ENCODE results near the gene GNAI1. TPM values are rescaled to one million over a fixed set of nuclear protein-coding genes. Genes with fewer than 3 reads are reported as not detected.

The GNAI1 gene
- total and polyA plus RNA-seq, 10 of the 15 experiments (the other 5 are each of a cell fraction or from before 2014, with no cell fraction given): not detected

- no TSS peak for BruUV-seq (replicated peaks)
- H3K79me2 ChIP-seq (ENCODE audit: control insufficient read depth, insufficient read depth, low read length): no peaks in the 10 kb centered on the region
- CTCF ChIA-PET: interaction anchor here (1.2 kb wide), 1 partner anchor 20 kb away, joined by 3 read pairs; no protein-coding TSS in a partner anchor
- no peak overlapping the region for H3K9ac ChIP-seq (ENCODE audit: control insufficient read depth, insufficient read depth, low read length)
- no peaks in the 10 kb centered on the region for H3K27me3 ChIP-seq (replicated peaks in 1 of 2; ENCODE audit: control insufficient read depth in 2 of 2, insufficient read depth in 2 of 2, low read length in 1 of 2)
- no peak overlapping the region for H3K4me2 ChIP-seq (ENCODE audit: control insufficient read depth, insufficient read depth)
- no peak overlapping the region for H3K4me3 ChIP-seq
- H3K36me3 ChIP-seq (ENCODE audit: control insufficient read depth in 2 of 2, insufficient read depth in 2 of 2, low read length in 1 of 2): no peaks in the 10 kb centered on the region
- ATAC-seq (no peak), FAIRE-seq (no peak), DNase-seq (ENCODE audit: low read depth, low spot score) (no peak)
- POLR2A ChIA-PET: no interaction called here
- no peaks in the 10 kb centered on the region for H4K20me1 ChIP-seq (ENCODE audit: control insufficient read depth, insufficient read depth)
- SMC1A ChIA-PET (ENCODE audit: uncharacterized antibody, unreplicated experiment): no interaction called here
- RAD21 ChIA-PET (ENCODE audit: unreplicated experiment): no interaction called here
- no peak overlapping the region for H2AFZ ChIP-seq (ENCODE audit: control insufficient read depth, low read depth, low read length)
- no peaks in the 10 kb centered on the region for H3K4me1 ChIP-seq (ENCODE audit: control insufficient read depth, insufficient read depth, low read length)
- WGBS (ENCODE audit: insufficient coverage, insufficient replicate concordance, low lambda C conversion rate, missing lambda C conversion rate): 0% methylated on average over 1 of the region's 1 CpG
- H3K27ac ChIP-seq (ENCODE audit: control insufficient read depth, insufficient read depth): no peak overlapping the region
- intact Hi-C loops (cut with micrococcal nuclease; ENCODE audit: unreplicated experiment) (no loop called here), in situ Hi-C loops (cut with MboI) (no loop called here)
- H3K9me3 ChIP-seq (replicated peaks; ENCODE audit: control insufficient read depth, insufficient read depth, low read length): no peaks in the 10 kb centered on the region
- TF ChIP-seq HSF1 (IDR thresholded peaks at IDR 0.05; ENCODE audit: low read depth, low read length) (no peak), JUND (IDR thresholded peaks at IDR 0.05; ENCODE audit: low read depth, low read length) (no peak), SIN3A (IDR thresholded peaks at IDR 0.05; ENCODE audit: low read depth, low read length) (no peak), RELB (IDR thresholded peaks at IDR 0.05; ENCODE audit: low read depth) (no peak), RBBP5 (conservative IDR thresholded peaks at IDR 0.05) (no peak), E2F8 (IDR thresholded peaks at IDR 0.05; ENCODE audit: low read depth, partially characterized antibody) (no peak), PRDM15 (CRISPR knock-in tag; IDR thresholded peaks at IDR 0.05) (no peak), YY1 (IDR thresholded peaks at IDR 0.05; ENCODE audit: low read depth, low read length) (no peak), TCF12 (IDR thresholded peaks at IDR 0.05; ENCODE audit: low read depth, low read length) (no peak), NKRF (conservative IDR thresholded peaks at IDR 0.05) (no peak), MAX (IDR thresholded peaks at IDR 0.05; ENCODE audit: low read depth, low read length) (no peak)
These were observed 121.0 kb downstream of the GNAI1 start for GRCh38 chr7:80255656-80256055.

Measured in GM12878 (cell line).